ENCODE results near the gene HHIPL1.

- TF ChIP-seq CTCF (IDR thresholded peaks at IDR 0.05; ENCODE audit: insufficient read depth, low read depth, low read length) (no peak), EZH2 (IDR thresholded peaks at IDR 0.05; ENCODE audit: insufficient read depth, low read length) (no peak)
Observed at GRCh38 chr14:99637624-99638023, 7.3 kb upstream of the HHIPL1 start.
